HAP-1 (cell line): Measurements from ENCODE around the gene MEX3B.
"Not testable (repeated sequence)": the region's sequence is repeated elsewhere in the genome, so short reads cannot be mapped to it uniquely, and the experiment has no call there.

Source experiments
- DNase-seq, 2 experiments: peaks; one replicate each; pipeline ENCODE4 v3.0.0-alpha.2; 2016 to 2020; ENCODE audit warnings: low spot score in 2 of 2
- H3K27me3 ChIP-seq: fragments of 250-450 bp; sonication (Bioruptor Pico); 2 replicates; pipeline ENCODE4 v1.5.1; 2020; ENCODE audit warnings: low read depth, mild to moderate bottlenecking, moderate library complexity
- H3K36me3 ChIP-seq: fragments of 250-450 bp; sonication (Bioruptor Pico); replicated peaks from 2 replicates; pipeline ENCODE4 v1.5.1; 2020; ENCODE audit warnings: mild to moderate bottlenecking
- H3K4me1 ChIP-seq: fragments of 250-450 bp; sonication (Bioruptor Pico); 2 replicates; pipeline ENCODE4 v1.5.1; 2020; ENCODE audit warnings: mild to moderate bottlenecking
- H3K4me3 ChIP-seq: fragments of 250-450 bp; sonication (Bioruptor Pico); 2 replicates; pipeline ENCODE4 v1.5.1; 2020; ENCODE audit warnings: mild to moderate bottlenecking, moderate library complexity
- H3K9me3 ChIP-seq: fragments of 250-450 bp; sonication (Bioruptor Pico); 2 replicates; pipeline ENCODE4 v1.5.1; 2020; ENCODE audit warnings: mild to moderate bottlenecking, moderate library complexity
- in situ Hi-C: fragments of 300-500 bp; cut with MboI; formaldehyde crosslinking; loops from 3 replicates; pipeline ENCODE4 v1.14.3; 2020; ENCODE audit warnings: low sequenced_read_pairs, inconsistent platforms, mixed read lengths

Gene MEX3B

DNA sequence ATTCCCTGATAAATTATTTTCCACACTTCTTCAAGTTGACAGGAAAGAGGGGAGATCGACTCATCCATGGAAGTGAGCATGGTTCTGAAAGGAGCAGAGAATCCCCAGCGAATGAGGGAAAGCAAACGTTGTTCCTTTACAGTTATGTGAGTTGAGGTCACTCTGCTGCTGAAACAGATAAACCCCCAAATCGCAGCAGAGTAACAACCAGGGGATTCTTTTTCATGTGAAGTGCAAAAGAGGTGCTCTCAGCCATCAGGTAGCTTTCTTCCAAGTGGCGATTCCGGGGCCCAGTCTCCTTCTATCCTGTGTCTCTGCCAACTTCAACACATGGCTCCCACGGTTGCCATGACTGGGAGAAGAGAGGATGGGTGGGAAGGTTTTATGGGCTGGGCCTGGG lies 28.2 kb downstream of the MEX3B start:
- Histone ChIP-seq H3K36me3 (no peaks in the 10 kb centered on the region), H3K27me3 (no peaks in the 10 kb centered on the region), H3K9me3 (no peaks in the 10 kb centered on the region), H3K4me3 (no peak overlapping the region), H3K4me1 (no peaks in the 10 kb centered on the region)
- DNase-seq, result no peak
- in situ Hi-C loops, result no loop called here

DNA sequence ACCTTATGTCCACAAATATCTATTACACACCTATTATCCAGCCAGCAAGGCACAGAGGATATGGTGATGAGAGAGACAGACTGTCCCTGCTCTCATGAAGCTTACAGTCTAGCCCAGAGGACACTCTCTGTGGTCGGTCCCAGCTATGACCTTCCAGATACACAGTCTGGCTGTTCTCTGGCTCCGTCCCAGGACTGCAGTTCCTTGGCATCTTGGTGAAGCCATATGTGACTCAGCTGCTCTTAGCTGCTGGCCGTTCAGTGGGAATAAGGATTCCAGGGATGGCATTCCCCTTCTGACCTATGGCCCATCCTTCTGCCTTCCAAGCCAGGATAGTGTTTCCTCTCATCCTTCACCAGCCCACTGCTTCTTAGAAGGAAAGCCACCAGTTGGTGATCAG lies 30.8 kb downstream of the MEX3B start:
- Histone ChIP-seq H3K4me3 (no peak overlapping the region), H3K4me1 (no peaks in the 10 kb centered on the region), H3K36me3 (no peaks in the 10 kb centered on the region), H3K27me3 (no peaks in the 10 kb centered on the region), H3K9me3 (no peaks in the 10 kb centered on the region)
- no peak for DNase-seq
- in situ Hi-C loops, result no loop called here

DNA sequence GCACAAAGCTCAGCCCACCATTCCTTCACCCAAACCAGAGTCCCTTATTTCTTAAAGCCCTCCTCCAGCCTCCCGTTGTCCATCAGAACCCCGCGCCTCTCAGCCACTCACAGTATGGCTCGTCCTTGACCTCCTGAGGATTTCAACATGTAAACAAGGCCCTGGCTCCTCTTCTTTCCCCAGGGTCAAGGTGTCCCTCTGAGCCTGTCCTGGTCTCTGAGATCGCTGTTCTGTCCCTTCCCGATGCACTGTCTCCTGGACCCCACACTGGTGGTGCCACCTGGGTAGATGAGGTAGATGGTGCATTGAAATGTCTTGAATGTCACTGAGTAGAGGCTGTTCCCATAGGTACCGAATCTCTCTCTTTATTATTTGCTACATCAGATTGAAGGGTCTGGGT lies 32.9 kb downstream of the MEX3B start:
- in situ Hi-C loops, result no loop called here
- H3K9me3 ChIP-seq, result no peaks in the 10 kb centered on the region
- H3K27me3 ChIP-seq, result no peaks in the 10 kb centered on the region
- no peak for DNase-seq
- no peaks in the 10 kb centered on the region for H3K36me3 ChIP-seq
- H3K4me3 ChIP-seq, result no peak overlapping the region
- H3K4me1 ChIP-seq, result no peaks in the 10 kb centered on the region

DNA sequence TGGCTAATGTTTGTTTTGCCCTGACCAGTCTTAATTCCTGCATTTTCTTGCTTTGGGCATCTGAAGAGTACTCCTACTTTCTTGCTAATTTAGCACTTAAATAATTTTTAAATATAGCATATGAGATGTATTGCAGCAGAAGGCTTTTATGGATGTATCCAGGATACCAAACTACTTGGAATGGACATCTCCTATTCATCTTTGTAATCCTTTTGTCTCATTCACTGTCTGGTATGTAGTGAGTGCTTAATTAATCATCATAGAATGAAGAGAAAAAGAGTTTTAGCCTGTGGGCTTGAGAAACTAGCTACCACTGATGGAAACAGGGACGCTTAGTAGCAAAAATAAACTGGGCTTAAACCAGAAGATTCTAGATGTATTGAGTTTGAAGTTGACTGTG lies 40.6 kb downstream of the MEX3B start:
- peak in 1 of 2 experiments; percentile 28 for DNase-seq
- no peaks in the 10 kb centered on the region; the same call in 1 of the 2 replicates for H3K4me1 ChIP-seq
- H3K27me3 ChIP-seq, result no peaks in the 10 kb centered on the region
- no peaks in the 10 kb centered on the region for H3K9me3 ChIP-seq
- no peak overlapping the region for H3K4me3 ChIP-seq
- H3K36me3 ChIP-seq, result no peaks in the 10 kb centered on the region
- in situ Hi-C loops, result no loop called here

DNA sequence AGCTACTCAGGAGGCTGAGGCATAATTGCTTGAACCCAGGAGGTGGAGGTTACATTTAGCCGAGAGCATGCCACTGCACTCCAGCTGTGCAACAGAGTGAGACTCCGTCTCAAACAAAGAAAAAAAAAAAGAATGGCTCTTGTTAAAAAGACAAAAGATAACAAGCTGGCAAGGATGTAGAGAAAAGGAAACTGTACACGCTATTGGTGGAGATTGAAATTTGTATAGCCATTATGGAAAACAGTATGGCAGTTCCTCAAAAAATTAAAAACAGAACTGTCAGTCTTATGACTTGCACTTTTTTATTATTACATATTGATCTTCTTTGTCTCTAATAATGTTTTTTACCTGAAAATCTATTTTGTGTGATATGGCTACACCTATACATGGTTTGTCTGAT lies 41.9 kb downstream of the MEX3B start:
- Histone ChIP-seq H3K27me3 (no peaks in the 10 kb centered on the region), H3K4me1 (no peaks in the 10 kb centered on the region; the same call in 1 of the 2 replicates), H3K36me3 (no peaks in the 10 kb centered on the region), H3K4me3 (no peak overlapping the region), H3K9me3 (no peaks in the 10 kb centered on the region)
- DNase-seq, result no peak
- in situ Hi-C loops, result no loop called here

DNA sequence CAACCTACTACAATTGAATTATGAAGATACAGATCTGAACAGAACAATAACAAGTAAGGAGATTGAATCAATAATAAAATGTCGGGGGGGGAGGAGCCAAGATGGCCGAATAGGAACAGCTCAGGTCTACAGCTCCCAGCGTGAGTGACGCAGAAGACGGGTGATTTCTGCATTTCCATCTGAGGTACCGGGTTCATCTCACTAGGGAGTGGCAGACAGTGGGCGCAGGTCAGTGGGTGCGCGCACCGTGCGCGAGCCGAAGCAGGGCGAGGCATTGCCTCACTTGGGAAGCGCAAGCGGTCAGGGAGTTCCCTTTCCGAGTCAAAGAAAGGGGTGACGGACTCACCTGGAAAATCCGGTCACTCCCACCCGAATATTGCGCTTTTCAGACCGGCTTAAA lies 50.7 kb downstream of the MEX3B start:
- H3K9me3 ChIP-seq, H3K36me3 ChIP-seq, H3K4me3 ChIP-seq, in situ Hi-C loops, H3K27me3 ChIP-seq, DNase-seq, H3K4me1 ChIP-seq: not testable (repeated sequence)

DNA sequence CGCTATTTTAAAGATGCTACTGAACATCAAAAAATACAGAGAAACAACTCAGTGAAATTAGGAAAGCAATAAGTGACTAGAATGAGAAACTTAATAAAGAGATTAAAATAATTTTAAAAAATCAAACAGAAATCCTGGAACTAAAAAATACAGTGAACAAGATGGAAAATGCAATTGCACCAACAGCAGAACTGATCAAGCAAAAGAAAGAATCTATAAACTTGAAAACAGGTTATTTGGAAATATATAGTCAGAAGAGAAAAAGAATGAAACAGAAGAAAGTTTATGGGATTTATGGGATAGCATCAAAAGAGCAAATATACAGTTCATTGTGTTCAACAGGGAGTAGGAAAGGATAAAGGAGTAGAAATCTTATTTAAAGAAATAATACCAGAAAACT lies 53.3 kb downstream of the MEX3B start:
- no peaks in the 10 kb centered on the region for H3K36me3 ChIP-seq
- H3K4me1 ChIP-seq, result peaks cover 11% of the 10 kb centered on the region
- H3K27me3 ChIP-seq, result no peaks in the 10 kb centered on the region
- in situ Hi-C loops, result no loop called here
- no peak overlapping the region for H3K4me3 ChIP-seq
- H3K9me3 ChIP-seq, result no peaks in the 10 kb centered on the region
- DNase-seq, result no peak
